ENCODE results near the gene AOPEP.

- TF ChIP-seq EZH2 (IDR thresholded peaks at IDR 0.05; ENCODE audit: borderline replicate concordance, low read length): no peak
- no peak for TF ChIP-seq CTCF (IDR thresholded peaks at IDR 0.05; ENCODE audit: low read length)
Observed at GRCh38 chr9:95044731-95045508, 318.4 kb downstream of the AOPEP start.

Measured in OCI-LY1 (cell line).